Subcutaneous adipose tissue (tissue), 4 donors: ENCODE data around the gene GBF1. TPM values are rescaled to one million over a fixed set of nuclear protein-coding genes. Genes with fewer than 3 reads are reported as not detected.

Experiments used
- CTCF ChIP-seq: fragments of 450-650 bp; IDR thresholded peaks from one replicate; pipeline ENCODE4 v1.5.1; 2016; ENCODE audit warnings: low read depth, mild to moderate bottlenecking, control low read depth, antibody characterized with exemption, moderate library complexity
- total RNA-seq, 4 donors: library from RNA; depleted of rRNA; stranded (reverse); fragments of >200 nt; gene quantifications; one replicate each; pipeline ENCODE4 v1.1.0, GENCODE V29; 2016

GBF1 gene
- total RNA-seq, 4 donors from 2014 or later: 21.6 to 34.3 (median 24.0) TPM

GRCh38 chr10:102314801-102315200, 69.5 kb downstream of the GBF1 start:
- no peak for TF ChIP-seq CTCF

GRCh38 chr10:102316421-102316820, 71.1 kb downstream of the GBF1 start:
- TF ChIP-seq CTCF: no peak

GRCh38 chr10:102322914-102323313, 77.6 kb downstream of the GBF1 start:
- TF ChIP-seq CTCF: no peak

- TF ChIP-seq CTCF: no peak
These were observed 78.7 kb downstream of the GBF1 start for GRCh38 chr10:102324061-102324460.

GRCh38 chr10:102326031-102326430, 80.7 kb downstream of the GBF1 start:
- no peak for TF ChIP-seq CTCF

- no peak for TF ChIP-seq CTCF
These were observed 81.7 kb downstream of the GBF1 start for GRCh38 chr10:102327002-102327401.

GRCh38 chr10:102327641-102328040, 82.3 kb downstream of the GBF1 start:
- TF ChIP-seq CTCF: no peak
